Measurements from ENCODE around the gene DGCR8. TPM values are rescaled to one million over a fixed set of nuclear protein-coding genes. Genes with fewer than 3 reads are reported as not detected.

The DGCR8 gene
- total RNA-seq, 1 donor from 2014 or later, result 73.2 TPM

- Mint-ChIP-seq H3K9me3 (no peaks in the 10 kb centered on the region), H3K4me3 (no peak overlapping the region), H3K27ac (peak overlapping the region; percentile 58), H3K27me3 (no peaks in the 10 kb centered on the region), H3K4me1 (peaks cover 24% of the 10 kb centered on the region), H3K36me3 (ENCODE audit: low read depth) (peaks cover 57% of the 10 kb centered on the region)
- DNase-seq, result no peak
- intact Hi-C loops (cut with micrococcal nuclease), result no loop called here
Observed at GRCh38 chr22:20087319-20088262, 7.5 kb downstream of the DGCR8 start.

- Mint-ChIP-seq H3K4me1 (peaks cover 17% of the 10 kb centered on the region), H3K36me3 (ENCODE audit: low read depth) (peaks cover 62% of the 10 kb centered on the region), H3K27me3 (no peaks in the 10 kb centered on the region), H3K9me3 (no peaks in the 10 kb centered on the region), H3K4me3 (no peak overlapping the region), H3K27ac (no peak overlapping the region)
- DNase-seq, result no peak
- intact Hi-C loops (cut with micrococcal nuclease), result no loop called here
Observed at GRCh38 chr22:20088263-20088648, 8.2 kb downstream of the DGCR8 start.

GRCh38 chr22:20089226-20089976, 9.4 kb downstream of the DGCR8 start:
- Mint-ChIP-seq H3K27me3 (no peaks in the 10 kb centered on the region), H3K4me3 (no peak overlapping the region), H3K9me3 (no peaks in the 10 kb centered on the region), H3K27ac (no peak overlapping the region), H3K4me1 (peaks cover 9% of the 10 kb centered on the region), H3K36me3 (ENCODE audit: low read depth) (peaks cover 73% of the 10 kb centered on the region)
- intact Hi-C loops (cut with micrococcal nuclease), result no loop called here
- no peak for DNase-seq

DNA sequence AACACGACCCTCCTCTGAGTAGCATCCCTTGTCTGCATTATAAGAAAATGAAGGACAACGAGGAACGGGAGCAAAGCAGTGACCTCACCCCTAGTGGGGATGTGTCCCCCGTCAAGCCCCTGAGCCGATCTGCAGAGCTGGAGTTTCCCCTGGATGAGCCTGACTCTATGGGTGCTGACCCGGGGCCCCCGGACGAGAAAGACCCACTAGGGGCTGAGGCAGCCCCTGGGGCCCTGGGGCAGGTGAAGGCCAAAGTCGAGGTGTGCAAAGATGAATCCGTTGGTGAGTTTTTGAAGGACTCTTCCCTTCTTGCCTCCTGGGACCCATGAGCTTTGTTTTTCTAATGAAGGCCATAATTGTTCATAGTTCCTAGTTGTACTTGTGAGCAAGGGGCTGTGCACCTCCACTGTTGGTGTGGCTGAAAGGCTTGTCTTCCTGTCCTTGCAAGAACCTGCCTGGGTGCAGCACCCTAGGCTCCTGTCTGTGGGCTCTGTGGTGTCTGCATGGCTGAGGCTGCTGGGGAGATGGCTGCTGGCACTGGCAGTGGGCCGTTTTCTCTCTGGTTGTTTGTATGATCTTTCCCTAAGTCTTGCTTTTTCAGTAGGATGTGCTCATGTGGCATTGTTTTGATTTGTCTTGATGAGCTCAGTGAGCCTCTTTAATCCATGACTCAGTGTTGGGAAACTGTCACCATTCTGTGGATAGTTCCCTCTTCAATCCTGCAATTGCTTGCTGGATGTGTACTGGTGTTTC, 10.1 kb downstream of the DGCR8 start:
- H3K27me3 Mint-ChIP-seq, result no peaks in the 10 kb centered on the region
- no peak overlapping the region for H3K27ac Mint-ChIP-seq
- H3K9me3 Mint-ChIP-seq, result no peaks in the 10 kb centered on the region

DNA sequence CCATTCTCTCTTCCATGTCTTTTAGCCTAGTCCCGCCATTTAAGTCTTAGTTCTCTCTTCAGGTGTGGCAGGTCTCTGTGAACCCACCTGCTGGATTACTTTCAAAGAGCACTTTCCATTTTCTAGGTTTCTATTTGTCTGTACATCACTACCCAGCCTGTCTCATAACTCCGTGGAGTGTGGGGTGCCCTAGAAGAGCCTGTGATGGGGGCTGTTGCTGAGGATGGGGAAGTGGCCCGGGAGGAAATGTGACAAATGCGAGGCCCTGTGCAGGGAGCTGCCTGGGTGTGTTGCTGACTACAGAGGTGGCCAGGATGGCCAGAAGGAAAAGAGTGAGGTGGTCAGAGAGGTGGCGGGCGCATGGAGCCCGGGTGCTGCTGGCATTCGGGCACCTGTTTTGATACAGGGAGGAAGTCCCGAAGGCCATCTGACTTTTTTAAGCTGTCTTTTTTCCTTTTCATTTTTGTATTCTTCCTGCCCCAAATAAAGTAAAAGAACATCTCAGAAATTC, 10.7 kb downstream of the DGCR8 start:
- no peak overlapping the region for H3K4me3 Mint-ChIP-seq
- intact Hi-C loops (cut with micrococcal nuclease), result no loop called here
- no peak overlapping the region for H3K27ac Mint-ChIP-seq
- no peaks in the 10 kb centered on the region for H3K27me3 Mint-ChIP-seq
- DNase-seq, result no peak
- peaks cover 15% of the 10 kb centered on the region for H3K4me1 Mint-ChIP-seq
- peaks cover under 1% of the 10 kb centered on the region for H3K9me3 Mint-ChIP-seq
- H3K36me3 Mint-ChIP-seq (ENCODE audit: low read depth), result peaks cover 82% of the 10 kb centered on the region

More for the DNA sequence above, 10.1 kb downstream of the DGCR8 start:
- Mint-ChIP-seq H3K36me3 (ENCODE audit: low read depth) (peaks cover 79% of the 10 kb centered on the region), H3K4me1 (peaks cover 8% of the 10 kb centered on the region), H3K4me3 (no peak overlapping the region)
- intact Hi-C loops (cut with micrococcal nuclease), result no loop called here
- DNase-seq, result no peak

GRCh38 chr22:20091690-20092476, 11.8 kb downstream of the DGCR8 start:
- Mint-ChIP-seq H3K9me3 (peaks cover 5% of the 10 kb centered on the region), H3K36me3 (ENCODE audit: low read depth) (peaks cover 85% of the 10 kb centered on the region), H3K27me3 (no peaks in the 10 kb centered on the region), H3K4me1 (peaks cover 18% of the 10 kb centered on the region), H3K4me3 (no peak overlapping the region), H3K27ac (no peak overlapping the region)
- no peak for DNase-seq
- intact Hi-C loops (cut with micrococcal nuclease), result no loop called here

GRCh38 chr22:20092477-20092854, 12.4 kb downstream of the DGCR8 start:
- DNase-seq, result no peak
- Mint-ChIP-seq H3K9me3 (peaks cover 9% of the 10 kb centered on the region), H3K4me1 (peaks cover 22% of the 10 kb centered on the region), H3K27ac (no peak overlapping the region), H3K36me3 (ENCODE audit: low read depth) (peaks cover 85% of the 10 kb centered on the region), H3K4me3 (no peak overlapping the region), H3K27me3 (no peaks in the 10 kb centered on the region)
- intact Hi-C loops (cut with micrococcal nuclease), result no loop called here

DNA sequence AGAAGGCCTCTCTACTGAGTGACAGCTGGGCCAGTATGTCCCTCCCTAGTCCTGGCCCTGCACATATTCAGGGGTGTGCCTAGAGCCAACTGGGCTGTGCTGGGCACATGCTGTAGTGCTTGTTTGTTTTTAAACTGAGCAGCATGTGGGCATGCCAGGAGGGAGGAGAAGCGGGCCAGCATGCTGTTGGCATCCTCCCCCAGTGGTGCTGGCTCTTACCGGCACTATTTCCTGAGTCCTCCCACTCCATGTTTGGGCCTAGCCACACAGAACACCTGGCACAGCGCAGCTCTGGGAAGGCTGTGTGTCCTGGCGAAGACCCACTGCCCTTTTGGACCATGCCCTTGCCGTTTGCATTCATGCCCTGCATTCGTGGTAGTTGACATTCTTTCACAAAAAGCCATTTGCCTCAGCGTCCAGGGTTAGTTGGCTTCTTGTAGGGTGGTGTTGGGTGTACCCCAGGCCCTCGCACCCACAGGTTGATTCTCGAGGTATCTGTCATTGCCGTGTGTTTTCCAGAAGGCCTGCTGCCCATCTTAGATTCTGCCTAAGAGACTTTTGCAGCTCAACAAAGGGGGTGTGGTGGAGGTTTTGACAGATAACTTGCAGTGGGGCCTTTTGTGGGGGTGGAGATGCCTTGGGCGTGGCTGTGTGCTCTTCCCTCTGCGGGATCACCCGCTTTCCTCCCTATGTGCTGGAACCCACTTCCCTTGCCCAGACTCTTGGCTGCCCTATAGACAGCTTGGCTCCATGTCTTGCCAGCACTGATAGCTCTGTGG, 13.6 kb downstream of the DGCR8 start:
- Mint-ChIP-seq H3K4me1 (peaks cover 29% of the 10 kb centered on the region), H3K27me3 (no peaks in the 10 kb centered on the region), H3K4me3 (no peak overlapping the region), H3K36me3 (ENCODE audit: low read depth) (peaks cover 86% of the 10 kb centered on the region), H3K27ac (no peak overlapping the region), H3K9me3 (peaks cover 9% of the 10 kb centered on the region)
- DNase-seq, result no peak
- intact Hi-C loops (cut with micrococcal nuclease), result no loop called here

DNA sequence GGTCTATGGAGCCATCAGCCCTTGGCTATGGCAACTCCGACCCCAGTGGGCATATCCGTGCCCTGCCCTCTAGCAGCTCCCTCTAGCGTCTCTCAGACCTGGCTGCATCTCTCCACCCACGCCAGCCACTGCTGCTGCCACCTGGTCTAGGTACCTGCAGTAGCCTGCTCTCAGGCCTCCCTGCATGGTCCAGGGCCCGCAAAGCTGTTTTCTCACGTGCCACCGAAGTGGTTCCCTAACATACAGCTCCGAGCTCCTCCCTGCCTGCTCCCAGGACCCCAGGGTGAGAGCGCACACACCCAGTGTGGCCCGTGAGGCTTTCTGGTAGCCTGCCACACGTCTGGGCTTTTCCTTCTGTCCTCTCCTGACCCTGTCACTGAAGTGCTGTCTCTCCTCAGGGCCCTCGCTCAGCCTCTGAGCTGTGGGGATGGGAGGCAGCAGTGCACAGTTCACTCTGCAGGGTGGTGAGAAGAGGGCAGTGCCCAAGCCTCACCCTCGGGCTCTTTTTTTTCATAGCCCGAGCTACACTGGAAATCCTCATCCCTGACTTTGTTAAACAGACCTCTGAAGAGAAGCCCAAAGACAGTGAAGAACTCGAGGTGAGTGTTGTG, 14.3 kb downstream of the DGCR8 start:
- no peak overlapping the region for H3K4me3 Mint-ChIP-seq

GRCh38 chr22:20095521-20095920, 15.5 kb downstream of the DGCR8 start:
- H3K9me3 Mint-ChIP-seq, result peaks cover 9% of the 10 kb centered on the region
- H3K27ac Mint-ChIP-seq, result peak overlapping the region; percentile 27
- DNase-seq, result no peak
- intact Hi-C loops (cut with micrococcal nuclease), result no loop called here
- H3K36me3 Mint-ChIP-seq (ENCODE audit: low read depth), result peaks cover 87% of the 10 kb centered on the region
- H3K4me3 Mint-ChIP-seq, result peak overlapping the region; percentile 30
- H3K4me1 Mint-ChIP-seq, result peaks cover 48% of the 10 kb centered on the region
- H3K27me3 Mint-ChIP-seq, result no peaks in the 10 kb centered on the region

More for the DNA sequence above, 14.3 kb downstream of the DGCR8 start:
- no peak overlapping the region for H3K27ac Mint-ChIP-seq
- no peaks in the 10 kb centered on the region for H3K27me3 Mint-ChIP-seq
- intact Hi-C loops (cut with micrococcal nuclease), result no loop called here
- H3K4me1 Mint-ChIP-seq, result peaks cover 36% of the 10 kb centered on the region
- peaks cover 9% of the 10 kb centered on the region for H3K9me3 Mint-ChIP-seq
- H3K36me3 Mint-ChIP-seq (ENCODE audit: low read depth), result peaks cover 85% of the 10 kb centered on the region
- DNase-seq, result no peak

- peaks cover 59% of the 10 kb centered on the region for H3K4me1 Mint-ChIP-seq
- H3K9me3 Mint-ChIP-seq, result peaks cover 9% of the 10 kb centered on the region
- H3K4me3 Mint-ChIP-seq, result no peak overlapping the region
- H3K27ac Mint-ChIP-seq, result no peak overlapping the region
- no peak for DNase-seq
- no peaks in the 10 kb centered on the region for H3K27me3 Mint-ChIP-seq
- intact Hi-C loops (cut with micrococcal nuclease), result no loop called here
- peaks cover 82% of the 10 kb centered on the region for H3K36me3 Mint-ChIP-seq (ENCODE audit: low read depth)
Observed at GRCh38 chr22:20096574-20097420, 16.8 kb downstream of the DGCR8 start.

Measured in activated CD4-positive, alpha-beta T cell treated with anti-CD3 and anti-CD28 coated beads, Interleukin-2, amount 10 ng/mL, durations not matched to agents 24 days and 14 days (primary cell).